Inflammatory macrophage treated with lipopolysaccharide for 4 hours (primary cell): ENCODE data around the gene ADGRL3.

Experiments used
- DNase-seq: peaks from one replicate; pipeline ENCODE4 v3.0.0-alpha.2; 2020

The ADGRL3 gene

GRCh38 chr4:62051332-62051731 lies 851.2 kb downstream of the ADGRL3 start:
- no peak for DNase-seq

DNA sequence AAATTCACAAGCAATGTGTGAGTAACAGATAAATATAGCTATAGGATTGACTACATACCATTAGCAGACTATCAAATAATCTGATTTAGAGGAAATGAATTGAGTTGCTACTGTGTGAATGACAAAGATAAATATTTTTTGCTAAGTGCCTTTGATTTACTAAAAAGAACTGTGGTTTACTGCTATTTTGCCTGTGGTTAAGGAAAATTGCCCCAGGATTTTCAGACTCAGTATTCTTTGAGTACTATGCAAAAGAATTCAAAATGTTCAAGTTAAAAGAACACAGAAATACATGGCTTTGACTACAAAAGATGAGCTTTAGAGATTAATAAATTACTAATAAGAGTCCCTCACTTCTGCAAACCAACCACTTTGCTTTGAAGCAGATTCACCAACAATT lies 853.8 kb downstream of the ADGRL3 start:
- no peak for DNase-seq

DNA sequence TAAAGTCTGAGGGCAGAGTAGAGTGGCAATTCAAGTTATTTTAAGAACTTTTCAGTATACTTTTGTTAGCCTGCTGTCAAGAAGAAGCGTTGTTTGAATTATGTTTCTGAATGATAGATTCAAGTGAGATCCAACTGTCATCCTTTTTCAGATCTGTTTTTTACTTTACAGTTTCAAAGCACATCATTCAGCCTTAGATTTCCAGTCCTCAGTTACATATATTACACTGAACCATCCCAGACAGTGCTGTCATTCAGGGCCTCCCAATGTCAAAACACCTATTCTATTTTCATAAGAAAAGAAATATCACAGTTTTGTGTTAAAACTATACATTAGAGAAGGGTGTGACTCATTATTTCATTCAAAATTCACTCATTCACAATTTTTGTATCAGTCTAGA lies 856.9 kb downstream of the ADGRL3 start:
- no peak for DNase-seq

DNA sequence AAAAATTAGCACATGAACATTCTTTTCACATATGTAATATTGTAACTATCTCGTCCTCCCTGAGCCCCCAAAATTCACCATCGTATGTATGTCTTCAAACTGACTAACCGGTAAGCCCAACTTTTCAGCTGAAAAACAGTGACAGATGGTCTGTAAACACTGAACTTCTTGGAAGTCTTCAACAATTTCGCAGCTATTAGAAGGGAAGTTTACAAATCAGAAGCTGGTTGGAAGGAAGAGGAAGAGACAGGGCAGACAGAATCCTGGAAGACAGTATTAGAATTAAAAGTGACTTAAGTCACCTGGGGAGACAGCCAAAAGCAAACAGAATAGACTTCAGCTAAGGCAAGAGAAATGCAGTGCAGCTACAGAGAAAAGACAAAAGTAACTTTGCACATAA lies 858.4 kb downstream of the ADGRL3 start:
- DNase-seq: no peak

DNA sequence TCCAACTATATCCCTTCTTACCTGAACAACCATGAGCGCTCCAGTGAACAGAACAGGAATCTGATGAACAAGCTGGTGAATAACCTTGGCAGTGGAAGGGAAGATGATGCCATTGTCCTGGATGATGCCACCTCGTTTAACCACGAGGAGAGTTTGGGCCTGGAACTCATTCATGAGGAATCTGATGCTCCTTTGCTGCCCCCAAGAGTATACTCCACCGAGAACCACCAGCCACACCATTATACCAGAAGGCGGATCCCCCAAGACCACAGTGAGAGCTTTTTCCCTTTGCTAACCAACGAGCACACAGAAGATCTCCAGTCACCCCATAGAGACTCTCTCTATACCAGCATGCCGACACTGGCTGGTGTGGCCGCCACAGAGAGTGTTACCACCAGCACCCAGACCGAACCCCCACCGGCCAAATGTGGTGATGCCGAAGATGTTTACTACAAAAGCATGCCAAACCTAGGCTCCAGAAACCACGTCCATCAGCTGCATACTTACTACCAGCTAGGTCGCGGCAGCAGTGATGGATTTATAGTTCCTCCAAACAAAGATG lies 870.2 kb downstream of the ADGRL3 start:
- DNase-seq: no peak

DNA sequence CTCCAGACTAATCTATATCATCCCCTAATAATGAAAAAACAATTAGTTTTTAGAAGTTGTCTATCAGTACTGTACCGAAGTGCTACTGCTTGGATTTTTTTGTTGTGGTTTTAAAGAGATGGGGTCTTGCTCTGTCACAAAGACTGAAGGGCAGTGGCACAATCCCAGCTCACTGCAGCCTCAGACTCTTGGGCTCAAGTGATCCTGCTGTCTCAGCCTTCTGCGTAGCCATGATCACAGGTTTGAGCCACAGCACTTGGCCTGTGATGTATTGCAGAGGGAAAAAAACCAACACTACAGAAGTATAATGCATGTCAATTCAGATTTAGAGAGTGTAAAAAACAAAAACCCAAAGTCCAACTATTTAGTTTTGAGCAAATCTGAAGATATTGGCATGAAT lies 875.0 kb downstream of the ADGRL3 start:
- no peak for DNase-seq

GRCh38 chr4:62075521-62075920 lies 875.4 kb downstream of the ADGRL3 start:
- DNase-seq: no peak

DNA sequence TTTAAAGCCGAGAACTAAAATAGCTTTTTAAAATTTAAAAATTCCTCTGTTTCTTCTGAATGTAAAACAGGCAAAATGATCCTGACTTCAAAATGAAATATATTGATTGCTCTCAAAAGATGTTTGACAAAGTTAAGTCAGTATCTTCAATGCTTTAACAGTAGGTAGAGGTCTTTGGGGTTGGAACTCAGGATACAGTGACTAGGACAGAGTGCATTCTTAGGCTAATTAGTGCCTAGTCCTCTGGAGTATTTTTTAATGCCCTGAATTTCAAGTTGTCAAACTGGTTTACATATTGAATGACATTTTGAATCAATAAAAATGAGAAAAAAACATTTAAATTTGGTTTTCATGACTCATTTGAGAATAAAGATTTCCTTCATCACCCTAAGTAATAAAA lies 877.3 kb downstream of the ADGRL3 start:
- DNase-seq: no peak

- no peak for DNase-seq
Observed at GRCh38 chr4:62080431-62080830, 880.3 kb downstream of the ADGRL3 start.

GRCh38 chr4:62087706-62088105 lies 887.6 kb downstream of the ADGRL3 start:
- no peak for DNase-seq

- DNase-seq: no peak
Observed at GRCh38 chr4:62093735-62094134, 893.6 kb downstream of the ADGRL3 start.

DNA sequence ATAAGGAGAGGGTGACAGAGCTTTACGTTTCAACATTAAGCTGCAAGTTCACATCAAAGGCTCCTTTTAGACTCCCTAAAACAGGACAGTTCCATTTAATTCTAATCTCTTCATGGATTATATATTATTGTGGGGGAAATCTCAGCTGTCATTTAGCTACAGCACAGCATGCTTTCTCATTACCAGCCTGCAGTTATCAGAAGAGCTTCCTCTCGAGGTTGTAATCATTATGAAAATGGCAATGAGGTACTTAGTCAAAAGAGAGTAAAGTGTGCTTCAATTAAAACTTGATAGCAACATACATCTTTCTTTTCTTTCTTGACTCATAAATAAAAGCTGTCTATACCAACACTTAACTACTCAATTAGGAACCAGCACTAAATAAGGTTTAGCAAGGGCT lies 896.8 kb downstream of the ADGRL3 start:
- no peak for DNase-seq

DNA sequence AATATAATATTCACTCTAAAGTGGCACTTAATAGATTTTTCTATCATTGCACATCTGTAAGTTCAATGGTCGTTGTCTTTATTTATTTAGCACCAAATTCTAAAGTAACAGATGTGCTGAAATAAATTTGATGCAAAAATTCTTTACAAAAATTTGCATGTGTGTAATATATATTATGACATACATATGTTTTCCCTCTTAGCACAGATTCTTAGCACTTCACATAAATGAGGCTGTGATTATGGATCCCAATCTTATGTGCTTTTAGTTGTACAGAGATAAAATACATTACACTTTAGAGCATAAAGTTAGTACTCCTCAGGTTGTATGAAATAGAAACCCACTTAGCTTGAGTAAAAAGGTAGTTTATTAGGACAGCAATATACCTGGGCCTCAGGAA lies 915.1 kb downstream of the ADGRL3 start:
- no peak for DNase-seq

- DNase-seq: no peak
Observed at GRCh38 chr4:62117886-62118285, 917.8 kb downstream of the ADGRL3 start.

DNA sequence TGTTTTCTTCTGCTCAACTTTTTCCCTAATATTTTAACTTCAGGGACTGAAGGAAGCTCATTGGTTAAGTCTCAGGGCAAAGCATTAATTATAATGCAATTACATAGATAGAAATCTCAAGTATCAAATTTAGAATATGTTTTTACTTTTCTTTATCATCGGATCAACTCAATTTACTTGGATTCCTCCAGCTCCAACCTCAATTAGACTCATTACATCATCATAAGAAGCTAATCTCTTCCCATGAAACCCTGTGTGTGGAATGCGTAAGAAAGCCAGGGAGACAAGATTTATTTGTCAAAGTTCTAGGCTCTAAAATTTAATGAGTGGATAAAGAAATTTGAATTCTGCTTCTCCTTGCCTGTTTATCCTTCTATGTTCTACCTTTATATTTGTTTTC lies 918.4 kb downstream of the ADGRL3 start:
- DNase-seq: no peak

DNA sequence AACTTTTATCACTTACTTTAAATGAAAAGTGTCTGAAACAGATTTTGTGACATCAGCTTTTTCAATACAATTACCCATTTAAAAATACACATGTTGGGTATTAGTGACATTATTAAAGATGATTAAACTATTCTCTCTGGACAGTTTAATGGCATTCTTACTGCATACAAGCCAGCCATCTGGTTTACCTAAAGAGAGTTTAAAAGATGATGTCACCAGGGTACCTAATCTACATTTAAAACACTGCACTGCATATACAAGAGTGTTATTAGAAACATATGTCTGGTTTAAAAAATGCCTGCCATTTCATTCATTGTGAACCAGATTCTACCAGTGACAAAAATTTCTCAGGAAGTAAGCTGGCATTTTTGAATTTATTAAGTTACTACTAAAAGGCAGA lies 919.1 kb downstream of the ADGRL3 start:
- no peak for DNase-seq

- DNase-seq: no peak
Observed at GRCh38 chr4:62126064-62126732, 926.1 kb downstream of the ADGRL3 start.
